ENCODE data around the gene SYNC.

The SYNC gene

GRCh38 chr1:32693455-32694174, 9.0 kb downstream of the SYNC start:
- no peak for DNase-seq (ENCODE audit: extremely low read depth, low read depth)
- no peak overlapping the region for H3K4me3 ChIP-seq (replicated peaks; ENCODE audit: low read depth, low read length)
- TF ChIP-seq CTCF (IDR thresholded peaks at IDR 0.05; ENCODE audit: low read depth, low read length, missing control alignments): no peak

GRCh38 chr1:32686387-32686786, 16.2 kb downstream of the SYNC start:
- no peak for DNase-seq (ENCODE audit: extremely low read depth, low read depth)
- no peak for TF ChIP-seq CTCF (IDR thresholded peaks at IDR 0.05; ENCODE audit: low read depth, low read length, missing control alignments)

GRCh38 chr1:32685498-32685897, 17.1 kb downstream of the SYNC start:
- no peak for DNase-seq (ENCODE audit: extremely low read depth, low read depth)
- TF ChIP-seq CTCF (IDR thresholded peaks at IDR 0.05; ENCODE audit: low read depth, low read length, missing control alignments): no peak
- H3K4me3 ChIP-seq (replicated peaks; ENCODE audit: low read depth, low read length): no peak overlapping the region

More at GRCh38 chr1:32686387-32686786, 16.2 kb downstream of the SYNC start:
- no peak overlapping the region for H3K4me3 ChIP-seq (replicated peaks; ENCODE audit: low read depth, low read length)

GRCh38 chr1:32684167-32684811, 18.3 kb downstream of the SYNC start:
- H3K4me3 ChIP-seq (replicated peaks; ENCODE audit: low read depth, low read length): no peak overlapping the region
- DNase-seq (ENCODE audit: extremely low read depth, low read depth): no peak
- TF ChIP-seq CTCF (IDR thresholded peaks at IDR 0.05; ENCODE audit: low read depth, low read length, missing control alignments): no peak

GRCh38 chr1:32683397-32683796, 19.2 kb downstream of the SYNC start:
- H3K4me3 ChIP-seq (replicated peaks; ENCODE audit: low read depth, low read length): no peak overlapping the region
- no peak for TF ChIP-seq CTCF (IDR thresholded peaks at IDR 0.05; ENCODE audit: low read depth, low read length, missing control alignments)
- DNase-seq (ENCODE audit: extremely low read depth, low read depth): no peak

- no peak for DNase-seq (ENCODE audit: extremely low read depth, low read depth)
- TF ChIP-seq CTCF (IDR thresholded peaks at IDR 0.05; ENCODE audit: low read depth, low read length, missing control alignments): no peak
- no peak overlapping the region for H3K4me3 ChIP-seq (replicated peaks; ENCODE audit: low read depth, low read length)
Observed at GRCh38 chr1:32681999-32682398, 20.6 kb downstream of the SYNC start.
